Activated naive CD4-positive, alpha-beta T cell treated with anti-CD3 and anti-CD28 coated beads, Interleukin-2, amount 50 U/mL, for 16 hours (primary cell): ENCODE measurements around the gene CEP97.

Experiments
- DNase-seq: peaks from one replicate; pipeline ENCODE4 v3.0.0-alpha.2; 2020

Gene CEP97

DNA sequence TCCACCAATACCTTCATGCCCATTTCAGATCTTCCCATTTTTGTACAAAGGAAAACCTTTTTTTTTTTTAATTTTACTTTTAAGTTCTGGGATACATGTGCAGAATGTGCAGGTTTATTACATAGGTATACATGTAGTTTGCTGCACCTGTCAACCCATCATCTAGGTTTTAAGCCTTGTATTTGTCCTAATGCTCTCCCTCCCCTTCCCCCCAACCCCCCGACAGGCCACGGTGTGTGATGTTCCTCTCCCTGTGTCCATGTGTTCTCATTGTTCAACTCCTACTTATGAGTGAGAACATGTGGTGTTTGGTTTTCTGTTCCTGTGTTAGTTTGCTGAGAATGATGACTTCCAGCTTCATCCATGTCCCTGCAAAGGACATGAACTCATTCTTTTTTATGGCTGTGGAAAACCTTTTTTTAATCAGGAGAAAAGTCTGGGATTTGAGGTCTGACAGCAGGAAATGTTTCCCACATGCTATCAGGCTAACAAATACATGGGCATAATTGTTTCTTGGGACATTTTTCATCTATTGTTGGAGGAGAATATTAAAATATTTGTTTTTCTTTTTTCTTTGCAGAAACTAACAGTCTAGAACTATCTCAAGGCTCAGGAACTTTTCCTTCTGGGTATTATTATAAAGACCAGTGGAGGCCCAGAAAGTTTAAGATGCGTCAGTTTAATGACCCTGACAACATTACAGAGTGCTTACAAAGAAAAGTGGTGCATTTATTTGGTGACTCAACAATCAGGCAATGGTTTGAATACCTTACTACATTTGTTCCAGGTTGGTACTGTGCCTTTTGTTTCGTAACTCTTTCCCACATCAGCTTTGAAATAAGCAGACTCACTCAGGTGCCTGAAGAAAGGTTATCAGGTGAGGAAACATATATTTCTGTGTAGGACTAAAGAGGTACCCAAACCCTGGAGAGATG is 92.1 kb downstream of the CEP97 start:
- DNase-seq: no peak

GRCh38 chr3:101817992-101818391 is 93.6 kb downstream of the CEP97 start:
- no peak for DNase-seq

GRCh38 chr3:101819649-101820206 is 95.3 kb downstream of the CEP97 start:
- DNase-seq: no peak
